BE2C (cell line): ENCODE measurements around the gene MAP3K1.

Source experiments
- DNase-seq: peaks from one replicate; pipeline ENCODE4 v3.0.0-alpha.2; 2020
- H3K27me3 ChIP-seq: fragments of 250-450 bp; sonication (Bioruptor Pico); 2 replicates; pipeline ENCODE4 v1.5.1; 2020; ENCODE audit warnings: mild to moderate bottlenecking
- H3K36me3 ChIP-seq: fragments of 250-450 bp; sonication (Bioruptor Pico); 2 replicates; pipeline ENCODE4 v1.5.1; 2020; ENCODE audit warnings: mild to moderate bottlenecking
- H3K4me1 ChIP-seq: fragments of 250-450 bp; sonication (Bioruptor Pico); 2 replicates; pipeline ENCODE4 v1.5.1; 2020
- H3K4me3 ChIP-seq: 2 replicates; pipeline ENCODE4 v1.5.1; 2011; ENCODE audit warnings: low read depth, low read length
- H3K9me3 ChIP-seq: fragments of 250-450 bp; sonication (Bioruptor Pico); 2 replicates; pipeline ENCODE4 v1.5.1; 2020
- CTCF ChIP-seq: IDR thresholded peaks from 2 replicates; pipeline ENCODE4 v1.5.1; 2012; ENCODE audit warnings: mild to moderate bottlenecking, low read depth, low read length

MAP3K1 gene

GRCh38 chr5:56812110-56812509 is 3.2 kb upstream of the MAP3K1 start:
- H3K9me3 ChIP-seq: no peaks in the 10 kb centered on the region
- no peaks in the 10 kb centered on the region for H3K27me3 ChIP-seq
- H3K4me3 ChIP-seq: no peak overlapping the region
- peak; percentile 73 for DNase-seq
- no peak for TF ChIP-seq CTCF
- peaks cover 6% of the 10 kb centered on the region for H3K36me3 ChIP-seq
- peaks cover 20% of the 10 kb centered on the region for H3K4me1 ChIP-seq

GRCh38 chr5:56813302-56813701 is 2.0 kb upstream of the MAP3K1 start:
- no peak for TF ChIP-seq CTCF
- peaks cover 6% of the 10 kb centered on the region for H3K36me3 ChIP-seq
- H3K4me1 ChIP-seq: peaks cover 20% of the 10 kb centered on the region
- H3K4me3 ChIP-seq: no peak overlapping the region
- no peaks in the 10 kb centered on the region for H3K9me3 ChIP-seq
- DNase-seq: no peak
- H3K27me3 ChIP-seq: no peaks in the 10 kb centered on the region

GRCh38 chr5:56814361-56814962 is 887 bp upstream of the MAP3K1 start:
- peaks cover 20% of the 10 kb centered on the region for H3K4me1 ChIP-seq
- peak overlapping the region; percentile 93 for H3K4me3 ChIP-seq
- DNase-seq: peak; percentile 48
- H3K36me3 ChIP-seq: peaks cover 6% of the 10 kb centered on the region
- TF ChIP-seq CTCF: no peak
- H3K27me3 ChIP-seq: no peaks in the 10 kb centered on the region
- H3K9me3 ChIP-seq: no peaks in the 10 kb centered on the region

GRCh38 chr5:56815658-56816545 is 553 bp downstream of the MAP3K1 start:
- H3K9me3 ChIP-seq: no peaks in the 10 kb centered on the region
- no peaks in the 10 kb centered on the region for H3K27me3 ChIP-seq
- H3K4me1 ChIP-seq: peaks cover 25% of the 10 kb centered on the region
- H3K36me3 ChIP-seq: peaks cover 7% of the 10 kb centered on the region
- H3K4me3 ChIP-seq: peak overlapping the region; percentile 93
- TF ChIP-seq CTCF: no peak
- DNase-seq: no peak

- Histone ChIP-seq H3K9me3 (no peaks in the 10 kb centered on the region), H3K4me1 (peaks cover 27% of the 10 kb centered on the region), H3K4me3 (peak overlapping the region; percentile 93), H3K27me3 (no peaks in the 10 kb centered on the region), H3K36me3 (peaks cover 14% of the 10 kb centered on the region)
- no peak for TF ChIP-seq CTCF
- DNase-seq: peak; percentile 73
Measured at GRCh38 chr5:56816546-56817081, 1.3 kb downstream of the MAP3K1 start.
